GM23338 (cell line): ENCODE results near the gene PIGS. TPM values are rescaled to one million over a fixed set of nuclear protein-coding genes. Genes with fewer than 3 reads are reported as not detected.

Experiments used
- ATAC-seq: fragments of 200-7000 bp; cut with Tn5 transposase; 3 replicates; pipeline ENCODE4 v1.9.1; 2020
- DNase-seq: peaks from one replicate; pipeline ENCODE4 v3.0.0-alpha.2; 2015; ENCODE audit warnings: low spot score
- H2AFZ ChIP-seq: fragments of 200-600 bp; sonication (generic); 2 replicates; pipeline ENCODE4 v1.8.0; 2016; ENCODE audit warnings: antibody characterized with exemption, mild to moderate bottlenecking, moderate library complexity
- H3F3A ChIP-seq: fragments of 200-600 bp; sonication (generic); replicated peaks from 2 replicates; pipeline ENCODE4 v1.8.0; 2017; ENCODE audit warnings: antibody characterized with exemption, mixed run types, low read depth
- H3K27ac ChIP-seq: fragments of 200-600 bp; sonication (generic); 2 replicates; pipeline ENCODE4 v1.6.1; 2016; ENCODE audit warnings: low read depth
- H3K27me3 ChIP-seq: fragments of 200-600 bp; sonication (generic); 2 replicates; pipeline ENCODE4 v1.8.0; 2016; ENCODE audit warnings: mild to moderate bottlenecking, mixed run types, moderate library complexity; ENCODE audit not compliant: insufficient read depth
- H3K36me3 ChIP-seq: fragments of 200-600 bp; sonication (generic); 2 replicates; pipeline ENCODE4 v1.8.0; 2016; ENCODE audit warnings: mild to moderate bottlenecking; ENCODE audit not compliant: insufficient read depth
- H3K4me1 ChIP-seq: fragments of 200-600 bp; sonication (generic); 2 replicates; pipeline ENCODE4 v1.8.0; 2016; ENCODE audit warnings: mild to moderate bottlenecking, moderate library complexity; ENCODE audit not compliant: insufficient read depth
- H3K4me2 ChIP-seq: fragments of 200-600 bp; sonication (generic); 2 replicates; pipeline ENCODE4 v1.7.1; 2017; ENCODE audit warnings: mixed run types
- H3K4me3 ChIP-seq: fragments of 200-600 bp; sonication (generic); 2 replicates; pipeline ENCODE4 v1.6.1; 2016; ENCODE audit warnings: mixed run types
- H3K79me2 ChIP-seq: fragments of 200-600 bp; sonication (generic); replicated peaks from 2 replicates; pipeline ENCODE4 v1.8.0; 2017; ENCODE audit warnings: mild to moderate bottlenecking; ENCODE audit not compliant: insufficient read depth
- H3K9me2 ChIP-seq: fragments of 200-600 bp; sonication (generic); 2 replicates; pipeline ENCODE4 v1.8.0; 2017; ENCODE audit not compliant: insufficient read depth
- H4K20me1 ChIP-seq: fragments of 200-600 bp; sonication (generic); replicated peaks from 2 replicates; pipeline ENCODE4 v1.8.0; 2017; ENCODE audit warnings: mild to moderate bottlenecking; ENCODE audit not compliant: insufficient read depth
- H3K27ac Mint-ChIP-seq: 2 replicates; pipeline ENCODE4 v1.8.0; 2020; ENCODE audit warnings: inconsistent platforms, mild to moderate bottlenecking, moderate library complexity, mixed read lengths
- H3K27me3 Mint-ChIP-seq: 3 replicates; pipeline ENCODE4 v1.8.0; 2022; ENCODE audit warnings: low read depth, mild to moderate bottlenecking, moderate library complexity, mixed read lengths, inconsistent platforms; ENCODE audit not compliant: insufficient read depth, poor library complexity
- H3K36me3 Mint-ChIP-seq: 3 replicates; pipeline ENCODE4 v1.8.0; 2021; ENCODE audit warnings: low read depth, mild to moderate bottlenecking, inconsistent platforms, moderate library complexity, mixed read lengths
- H3K4me1 Mint-ChIP-seq: 3 replicates; pipeline ENCODE4 v1.8.0; 2020; ENCODE audit warnings: mild to moderate bottlenecking, inconsistent platforms, mixed read lengths
- H3K4me3 Mint-ChIP-seq: 3 replicates; pipeline ENCODE4 v1.8.0; 2021; ENCODE audit warnings: moderate library complexity, mild to moderate bottlenecking, inconsistent platforms, mixed read lengths
- H3K9me3 Mint-ChIP-seq: 3 replicates; pipeline ENCODE4 v1.8.0; 2020; ENCODE audit warnings: moderate library complexity, mild to moderate bottlenecking, inconsistent platforms, mixed read lengths
- CREB1 ChIP-seq: fragments of 250-450 bp; sonication (Bioruptor Pico); IDR thresholded peaks from 2 replicates; pipeline ENCODE4 v1.5.0; 2020; ENCODE audit warnings: low read depth, mild to moderate bottlenecking, moderate library complexity
- CTCF ChIP-seq, 2 experiments: fragments of 200-600 bp in 1 of 2; sonication (generic) in 1 of 2; conservative IDR thresholded peaks; 2 replicates each; pipeline versions ENCODE4 v1.5.1 to v1.6.1; 2016 to 2017; ENCODE audit warnings: antibody characterized with exemption in 2 of 2, low read depth in 2 of 2, mild to moderate bottlenecking in 2 of 2, moderate library complexity in 1 of 2
- ETS1 ChIP-seq: IDR thresholded peaks from 2 replicates; pipeline ENCODE4 v1.6.1; 2016; ENCODE audit warnings: antibody characterized with exemption
- EZH2 ChIP-seq: fragments of 200-600 bp; sonication (generic); IDR thresholded peaks from one replicate; pipeline ENCODE4 v1.8.0; 2017; ENCODE audit warnings: antibody characterized with exemption, mild to moderate bottlenecking, low read depth; ENCODE audit not compliant: unreplicated experiment
- EZH2phosphoT487 ChIP-seq: fragments of 200-600 bp; sonication (generic); IDR thresholded peaks from one replicate; pipeline ENCODE4 v1.8.1; 2018; ENCODE audit warnings: antibody characterized with exemption; ENCODE audit not compliant: unreplicated experiment
- JUNB ChIP-seq: IDR thresholded peaks from one replicate; pipeline ENCODE4 v1.6.1; 2016; ENCODE audit warnings: antibody characterized with exemption; ENCODE audit not compliant: unreplicated experiment
- NANOG ChIP-seq: IDR thresholded peaks from 2 replicates; pipeline ENCODE4 v1.6.1; 2016; ENCODE audit warnings: antibody characterized with exemption, borderline replicate concordance
- POLR2AphosphoS5 ChIP-seq: IDR thresholded peaks from 2 replicates; pipeline ENCODE4 v1.6.1; 2016; ENCODE audit warnings: antibody characterized with exemption, low read depth
- REST ChIP-seq: IDR thresholded peaks from one replicate; pipeline ENCODE4 v1.6.1; 2018; ENCODE audit warnings: antibody characterized with exemption; ENCODE audit not compliant: unreplicated experiment
- STAT1 ChIP-seq: IDR thresholded peaks from one replicate; pipeline ENCODE4 v1.6.1; 2016; ENCODE audit warnings: antibody characterized with exemption; ENCODE audit not compliant: unreplicated experiment
- ZNF114 ChIP-seq: fragments of 250-450 bp; sonication (Bioruptor Pico); IDR thresholded peaks from 2 replicates; pipeline ENCODE4 v1.5.0; 2020; ENCODE audit warnings: mild to moderate bottlenecking, moderate library complexity
- ZNF331 ChIP-seq: fragments of 250-450 bp; sonication (Bioruptor Pico); IDR thresholded peaks from 2 replicates; pipeline ENCODE4 v1.5.0; 2020; ENCODE audit warnings: low read depth, mild to moderate bottlenecking, moderate library complexity
- ZNF462 ChIP-seq: fragments of 250-450 bp; sonication (Bioruptor Pico); IDR thresholded peaks from 2 replicates; pipeline ENCODE4 v1.5.0; 2020; ENCODE audit warnings: mild to moderate bottlenecking, moderate library complexity
- polyA plus RNA-seq: library from polyadenylated mRNA; unstranded; fragments of >200 nt; fragmentation: Nextera tagmentation; extraction: Ambion mirVana; gene quantifications from 2 replicates; pipeline ENCODE4 v1.2.1, GENCODE V29; 2016
- total RNA-seq: library from RNA; depleted of rRNA; stranded (reverse); fragments of >200 nt; shearing (Covaris generic); gene quantifications from 2 replicates; pipeline ENCODE4 v1.2.3, GENCODE V29; 2014

Gene PIGS
- total and polyA plus RNA-seq, 2 experiments from 2014 or later: 16.4 to 53.2 TPM

- Histone ChIP-seq H3K9me2 (no peaks in the 10 kb centered on the region), H3K27ac (no peak overlapping the region), H3K36me3 (no peaks in the 10 kb centered on the region), H3K27me3 (no peaks in the 10 kb centered on the region), H3F3A (no peaks in the 10 kb centered on the region), H3K4me2 (no peak overlapping the region), H4K20me1 (no peaks in the 10 kb centered on the region), H3K4me3 (no peak overlapping the region), H3K79me2 (no peaks in the 10 kb centered on the region), H2AFZ (no peak overlapping the region), H3K4me1 (no peaks in the 10 kb centered on the region)
- DNase-seq (no peak), ATAC-seq (no peak)
- Mint-ChIP-seq H3K27ac (no peak overlapping the region), H3K27me3 (peaks cover 16% of the 10 kb centered on the region), H3K4me3 (no peak overlapping the region), H3K36me3 (no peaks in the 10 kb centered on the region; the same call in 2 of the 3 replicates), H3K4me1 (peaks cover 3% of the 10 kb centered on the region; the same call in 2 of the 3 replicates), H3K9me3 (peaks cover 9% of the 10 kb centered on the region)
- TF ChIP-seq ZNF331 (CRISPR knock-in tag): no peak
- TF ChIP-seq POLR2AphosphoS5: no peak
- TF ChIP-seq REST: no peak
- no peak for TF ChIP-seq EZH2phosphoT487
- TF ChIP-seq ETS1: no peak
- no peak for TF ChIP-seq JUNB
- no peak for TF ChIP-seq CTCF (conservative IDR thresholded peaks at IDR 0.05; ENCODE audit: low read depth in 2 of 2)
- TF ChIP-seq CREB1 (CRISPR knock-in tag): no peak
- no peak for TF ChIP-seq ZNF114 (CRISPR knock-in tag)
- TF ChIP-seq NANOG: no peak
- TF ChIP-seq STAT1: no peak
- no peak for TF ChIP-seq EZH2
- no peak for TF ChIP-seq ZNF462 (CRISPR knock-in tag)
Observed at GRCh38 chr17:28518578-28518977, 52.7 kb downstream of the PIGS start.
